Stimulated activated CD4-positive, alpha-beta T cell treated with anti-CD3 and anti-CD28 coated beads, Interleukin-1b, Interleukin-23, amount 100 ng/mL, for 48 hours (primary cell): ENCODE data around the gene R3HDM1.
A peak's percentile ranks its signal among the peaks of the same experiment; 100 is the strongest.

Experiments
- DNase-seq: peaks from one replicate; pipeline ENCODE4 v3.0.0-alpha.2; 2020

R3HDM1 gene

GRCh38 chr2:135733045-135733444 lies 201.8 kb downstream of the R3HDM1 start:
- DNase-seq, result no peak

GRCh38 chr2:135736546-135736945 lies 205.3 kb downstream of the R3HDM1 start:
- no peak for DNase-seq

GRCh38 chr2:135740206-135740605 lies 208.9 kb downstream of the R3HDM1 start:
- DNase-seq, result no peak

- DNase-seq, result no peak
Observed at GRCh38 chr2:135741043-135741394, 209.7 kb downstream of the R3HDM1 start.

GRCh38 chr2:135741395-135742324 lies 210.4 kb downstream of the R3HDM1 start, which contains the start of gene UBXN4:
Gene UBXN4, plus strand, starts transcription at chr2:135741855. Its CDS starts 75 bp downstream, at chr2:135741930.
- DNase-seq, result peak; percentile 98

GRCh38 chr2:135742325-135742757 lies 211.1 kb downstream of the R3HDM1 start:
- no peak for DNase-seq

- DNase-seq, result no peak
Observed at GRCh38 chr2:135743860-135744259, 212.6 kb downstream of the R3HDM1 start.

- peak; percentile 55 for DNase-seq
Observed at GRCh38 chr2:135744760-135745314, 213.6 kb downstream of the R3HDM1 start.

- no peak for DNase-seq
Observed at GRCh38 chr2:135745545-135745944, 214.3 kb downstream of the R3HDM1 start.

- DNase-seq, result no peak
Observed at GRCh38 chr2:135755573-135755972, 224.3 kb downstream of the R3HDM1 start.

- DNase-seq, result no peak
Observed at GRCh38 chr2:135756692-135757091, 225.4 kb downstream of the R3HDM1 start.

GRCh38 chr2:135762022-135762421 lies 230.7 kb downstream of the R3HDM1 start:
- no peak for DNase-seq

- DNase-seq, result no peak
Observed at GRCh38 chr2:135762530-135762929, 231.2 kb downstream of the R3HDM1 start.

- no peak for DNase-seq
Observed at GRCh38 chr2:135768863-135769262, 237.6 kb downstream of the R3HDM1 start.

- DNase-seq, result no peak
Observed at GRCh38 chr2:135773319-135773718, 242.0 kb downstream of the R3HDM1 start.

GRCh38 chr2:135773917-135774316 lies 242.6 kb downstream of the R3HDM1 start:
- no peak for DNase-seq
